DND-41 (cell line): ENCODE results near the gene PAM.

Experiments used
- ATAC-seq: fragments of 200-7000 bp; cut with Tn5 transposase; 3 replicates; pipeline ENCODE4 v1.9.1; 2021; ENCODE audit warnings: low read depth; ENCODE audit not compliant: insufficient read depth
- DNase-seq: peaks from one replicate; pipeline ENCODE4 v3.0.0-alpha.2; 2020
- H2AFZ ChIP-seq: 2 replicates; pipeline ENCODE4 v1.6.0; 2012; ENCODE audit warnings: low read depth, low read length
- H3K27ac ChIP-seq: 2 replicates; pipeline ENCODE4 v1.5.1; 2012; ENCODE audit warnings: low read length, inconsistent platforms
- H3K27me3 ChIP-seq: fragments of 200-600 bp; sonication (generic); 2 replicates; pipeline ENCODE4 v1.6.0; 2012; ENCODE audit warnings: low read length, mild to moderate bottlenecking, inconsistent platforms; ENCODE audit not compliant: insufficient read depth, poor library complexity
- H3K36me3 ChIP-seq: 2 replicates; pipeline ENCODE4 v1.5.1; 2012; ENCODE audit warnings: low read length, inconsistent platforms; ENCODE audit not compliant: insufficient read depth
- H3K4me1 ChIP-seq: 2 replicates; pipeline ENCODE4 v1.5.1; 2012; ENCODE audit warnings: mild to moderate bottlenecking, low read length; ENCODE audit not compliant: insufficient read depth
- H3K4me2 ChIP-seq: 2 replicates; pipeline ENCODE4 v1.6.0; 2012; ENCODE audit warnings: mild to moderate bottlenecking, moderate library complexity, low read length, inconsistent platforms; ENCODE audit not compliant: insufficient read depth
- H3K4me3 ChIP-seq, 2 experiments: fragments of 200-600 bp in 1 of 2; shearing (Covaris generic) in 1 of 2; 2 replicates each; pipeline ENCODE4 v1.5.1; 2012 to 2016; ENCODE audit warnings: inconsistent platforms in 2 of 2, low read length in 2 of 2, mild to moderate bottlenecking in 2 of 2, low read depth in 1 of 2, moderate library complexity in 1 of 2
- H3K79me2 ChIP-seq: 2 replicates; pipeline ENCODE4 v1.6.0; 2012; ENCODE audit warnings: low read length, inconsistent platforms; ENCODE audit not compliant: insufficient read depth
- H3K9ac ChIP-seq: 2 replicates; pipeline ENCODE4 v1.6.0; 2012; ENCODE audit warnings: low read depth, mild to moderate bottlenecking, inconsistent platforms, low read length, moderate library complexity
- H3K9me3 ChIP-seq: 2 replicates; pipeline ENCODE4 v1.5.1; 2012; ENCODE audit warnings: low read length, moderate library complexity, mild to moderate bottlenecking, inconsistent platforms; ENCODE audit not compliant: insufficient read depth, severe bottlenecking
- H4K20me1 ChIP-seq: 2 replicates; pipeline ENCODE4 v1.6.0; 2012; ENCODE audit warnings: low read length; ENCODE audit not compliant: insufficient read depth
- EZH2 ChIP-seq: IDR thresholded peaks from 3 replicates; pipeline ENCODE4 v1.6.1; 2012; ENCODE audit warnings: borderline replicate concordance, low read depth, mild to moderate bottlenecking, moderate library complexity, low read length, inconsistent platforms; ENCODE audit not compliant: severe bottlenecking
- TF ChIP-seq, protein P1 (sequence below): IDR thresholded peaks from 2 replicates; pipeline ENCODE4 v1.5.1; 2012; ENCODE audit warnings: borderline replicate concordance, low read length, moderate library complexity, mild to moderate bottlenecking; ENCODE audit not compliant: poor library complexity, severe bottlenecking; ENCODE audit errors: extremely low read depth

Gene PAM

DNA sequence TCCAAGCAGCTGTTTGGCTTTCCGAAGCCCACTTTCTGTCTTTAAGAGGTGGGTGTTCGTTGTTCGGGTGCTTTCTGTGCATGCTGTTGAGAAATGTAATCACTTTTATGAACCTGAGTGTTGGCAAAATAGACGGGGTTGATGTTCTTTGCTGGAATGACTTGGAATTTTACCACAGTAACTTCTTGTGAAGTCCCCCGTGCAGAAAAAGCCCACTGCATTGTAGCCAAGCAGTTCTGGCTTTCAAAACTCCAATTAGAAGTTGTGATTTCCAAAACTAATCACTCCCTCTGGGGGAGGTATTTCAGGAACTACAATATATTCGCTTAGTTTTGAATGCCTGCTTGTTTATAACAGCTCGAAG, 111.1 kb downstream of the PAM start:
- no peaks in the 10 kb centered on the region for H4K20me1 ChIP-seq
- no peaks in the 10 kb centered on the region for H3K9me3 ChIP-seq
- no peaks in the 10 kb centered on the region for H3K79me2 ChIP-seq
- H3K4me1 ChIP-seq, result no peaks in the 10 kb centered on the region
- no peaks in the 10 kb centered on the region for H3K27me3 ChIP-seq
- H3K27ac ChIP-seq, result no peak overlapping the region
- ATAC-seq, result no peak
- H3K9ac ChIP-seq, result no peak overlapping the region
- TF ChIP-seq EZH2, result no peak
- TF ChIP-seq, protein P1, sequence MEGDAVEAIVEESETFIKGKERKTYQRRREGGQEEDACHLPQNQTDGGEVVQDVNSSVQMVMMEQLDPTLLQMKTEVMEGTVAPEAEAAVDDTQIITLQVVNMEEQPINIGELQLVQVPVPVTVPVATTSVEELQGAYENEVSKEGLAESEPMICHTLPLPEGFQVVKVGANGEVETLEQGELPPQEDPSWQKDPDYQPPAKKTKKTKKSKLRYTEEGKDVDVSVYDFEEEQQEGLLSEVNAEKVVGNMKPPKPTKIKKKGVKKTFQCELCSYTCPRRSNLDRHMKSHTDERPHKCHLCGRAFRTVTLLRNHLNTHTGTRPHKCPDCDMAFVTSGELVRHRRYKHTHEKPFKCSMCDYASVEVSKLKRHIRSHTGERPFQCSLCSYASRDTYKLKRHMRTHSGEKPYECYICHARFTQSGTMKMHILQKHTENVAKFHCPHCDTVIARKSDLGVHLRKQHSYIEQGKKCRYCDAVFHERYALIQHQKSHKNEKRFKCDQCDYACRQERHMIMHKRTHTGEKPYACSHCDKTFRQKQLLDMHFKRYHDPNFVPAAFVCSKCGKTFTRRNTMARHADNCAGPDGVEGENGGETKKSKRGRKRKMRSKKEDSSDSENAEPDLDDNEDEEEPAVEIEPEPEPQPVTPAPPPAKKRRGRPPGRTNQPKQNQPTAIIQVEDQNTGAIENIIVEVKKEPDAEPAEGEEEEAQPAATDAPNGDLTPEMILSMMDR, result no peak
- no peak overlapping the region for H3K4me3 ChIP-seq
- DNase-seq, result no peak
- 0 out of 2 replicates have a peak, but pooled peaks cover 4% of the 10 kb centered on the region for H3K36me3 ChIP-seq
- H3K4me2 ChIP-seq, result no peak overlapping the region
- no peak overlapping the region for H2AFZ ChIP-seq

- TF ChIP-seq, protein P1, result no peak
- no peak for TF ChIP-seq EZH2
- Histone ChIP-seq H4K20me1 (no peaks in the 10 kb centered on the region), H3K9ac (no peak overlapping the region), H3K4me3 (no peak overlapping the region), H3K27me3 (no peaks in the 10 kb centered on the region), H2AFZ (no peak overlapping the region), H3K36me3 (0 out of 2 replicates have a peak, but pooled peaks cover 4% of the 10 kb centered on the region), H3K27ac (no peak overlapping the region), H3K79me2 (no peaks in the 10 kb centered on the region), H3K4me1 (no peaks in the 10 kb centered on the region), H3K9me3 (no peaks in the 10 kb centered on the region), H3K4me2 (no peak overlapping the region)
- DNase-seq, result no peak
- no peak for ATAC-seq
Measured at GRCh38 chr5:102867992-102868662, 113.0 kb downstream of the PAM start.

DNA sequence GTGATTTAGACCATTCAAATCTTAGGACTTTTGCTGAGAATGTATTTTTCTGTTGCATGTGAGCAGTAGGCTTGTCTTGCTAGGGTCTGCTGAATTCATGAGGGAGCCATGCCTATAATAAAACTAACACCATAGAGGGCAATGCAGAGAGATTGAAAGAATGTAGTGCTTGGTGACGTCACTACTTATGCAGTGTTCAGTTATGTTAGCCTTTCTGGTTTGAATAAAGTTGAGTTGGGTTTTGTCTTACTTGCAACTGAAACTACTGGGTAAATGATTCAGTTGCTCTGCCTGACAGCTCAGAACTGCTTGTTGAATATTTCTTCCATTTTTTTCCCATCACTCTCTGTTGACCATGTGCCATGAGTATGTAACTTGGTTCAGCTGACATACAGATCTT, 114.1 kb downstream of the PAM start:
- H3K27me3 ChIP-seq, result no peaks in the 10 kb centered on the region
- no peak for DNase-seq
- H3K4me1 ChIP-seq, result no peaks in the 10 kb centered on the region
- no peak overlapping the region for H3K9ac ChIP-seq
- no peak overlapping the region for H3K4me2 ChIP-seq
- no peaks in the 10 kb centered on the region for H3K9me3 ChIP-seq
- TF ChIP-seq, protein P1, result no peak
- H3K27ac ChIP-seq, result no peak overlapping the region
- 0 out of 2 replicates have a peak, but pooled peaks cover 4% of the 10 kb centered on the region for H3K36me3 ChIP-seq
- H3K79me2 ChIP-seq, result no peaks in the 10 kb centered on the region
- ATAC-seq, result no peak
- no peak overlapping the region for H2AFZ ChIP-seq
- H4K20me1 ChIP-seq, result no peaks in the 10 kb centered on the region
- H3K4me3 ChIP-seq, result no peak overlapping the region

GRCh38 chr5:102873379-102873932, 118.4 kb downstream of the PAM start:
- ATAC-seq (no peak), DNase-seq (no peak)
- Histone ChIP-seq H3K36me3 (0 out of 2 replicates have a peak, but pooled peaks cover 4% of the 10 kb centered on the region), H3K4me2 (no peak overlapping the region), H3K79me2 (no peaks in the 10 kb centered on the region), H4K20me1 (no peaks in the 10 kb centered on the region), H3K27me3 (no peaks in the 10 kb centered on the region), H3K27ac (no peak overlapping the region), H3K4me3 (no peak overlapping the region), H3K4me1 (no peaks in the 10 kb centered on the region), H3K9me3 (no peaks in the 10 kb centered on the region), H2AFZ (no peak overlapping the region), H3K9ac (no peak overlapping the region)
- TF ChIP-seq EZH2, result no peak
- TF ChIP-seq, protein P1, result no peak
